ENCODE measurements around the gene APBA1. TPM values are rescaled to one million over a fixed set of nuclear protein-coding genes. Genes with fewer than 3 reads are reported as not detected.

The APBA1 gene
- polyA plus RNA-seq, 1 donor (not counting 4 experiments of a cell fraction or from before 2014, with no cell fraction given): 0.66 TPM

- Histone ChIP-seq H3K27ac (ENCODE audit: control insufficient read depth, insufficient read depth, low read length) (no peak overlapping the region), H3K9ac (ENCODE audit: control insufficient read depth, extremely low read depth, insufficient read depth, low read length) (no peak overlapping the region), H3K4me2 (ENCODE audit: control insufficient read depth, extremely low read depth, insufficient read depth, low read depth, low read length) (peak overlapping the region; percentile 17), H3K9me3 (ENCODE audit: control insufficient read depth, low read depth, low read length) (no peaks in the 10 kb centered on the region), H3K9me1 (ENCODE audit: control insufficient read depth, extremely low read depth, insufficient read depth, low read length) (no peaks in the 10 kb centered on the region), H3K4me1 (ENCODE audit: control insufficient read depth, extremely low read depth, insufficient read depth, low read length) (peaks cover 8% of the 10 kb centered on the region), H3K27me3 (ENCODE audit: control insufficient read depth, extremely low read depth, insufficient read depth, low read length) (peaks cover 3% of the 10 kb centered on the region), H3K4me3 (ENCODE audit: control insufficient read depth in 2 of 3, extremely low read depth in 1 of 3, insufficient read depth in 2 of 3, low read depth in 1 of 3, low read length in 3 of 3) (no peak overlapping the region), H4K20me1 (ENCODE audit: control insufficient read depth, extremely low read depth, insufficient read depth, low read length) (no peaks in the 10 kb centered on the region), H3K79me2 (ENCODE audit: control insufficient read depth, insufficient read depth, low read length) (no peaks in the 10 kb centered on the region), H3K36me3 (ENCODE audit: control insufficient read depth in 2 of 2, extremely low read depth in 1 of 2, insufficient read depth in 2 of 2, low read length in 2 of 2) (no peaks in the 10 kb centered on the region), H2AFZ (ENCODE audit: control insufficient read depth, low read length) (no peak overlapping the region)
- FAIRE-seq: peak; percentile 49
- dilution Hi-C loops (cut with MboI; ENCODE audit: extremely low pct_ligation_motif_present, low sequenced_read_pairs): no loop called here
- no peak for TF ChIP-seq EZH2 (IDR thresholded peaks at IDR 0.05; ENCODE audit: low read length)
- TF ChIP-seq, protein P1, sequence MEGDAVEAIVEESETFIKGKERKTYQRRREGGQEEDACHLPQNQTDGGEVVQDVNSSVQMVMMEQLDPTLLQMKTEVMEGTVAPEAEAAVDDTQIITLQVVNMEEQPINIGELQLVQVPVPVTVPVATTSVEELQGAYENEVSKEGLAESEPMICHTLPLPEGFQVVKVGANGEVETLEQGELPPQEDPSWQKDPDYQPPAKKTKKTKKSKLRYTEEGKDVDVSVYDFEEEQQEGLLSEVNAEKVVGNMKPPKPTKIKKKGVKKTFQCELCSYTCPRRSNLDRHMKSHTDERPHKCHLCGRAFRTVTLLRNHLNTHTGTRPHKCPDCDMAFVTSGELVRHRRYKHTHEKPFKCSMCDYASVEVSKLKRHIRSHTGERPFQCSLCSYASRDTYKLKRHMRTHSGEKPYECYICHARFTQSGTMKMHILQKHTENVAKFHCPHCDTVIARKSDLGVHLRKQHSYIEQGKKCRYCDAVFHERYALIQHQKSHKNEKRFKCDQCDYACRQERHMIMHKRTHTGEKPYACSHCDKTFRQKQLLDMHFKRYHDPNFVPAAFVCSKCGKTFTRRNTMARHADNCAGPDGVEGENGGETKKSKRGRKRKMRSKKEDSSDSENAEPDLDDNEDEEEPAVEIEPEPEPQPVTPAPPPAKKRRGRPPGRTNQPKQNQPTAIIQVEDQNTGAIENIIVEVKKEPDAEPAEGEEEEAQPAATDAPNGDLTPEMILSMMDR (optimal IDR thresholded peaks at IDR 0.05 in 1 of 3, IDR thresholded peaks at IDR 0.05 in 1 of 3, conservative IDR thresholded peaks at IDR 0.05 in 1 of 3; ENCODE audit: extremely low read depth in 1 of 3, insufficient read depth in 2 of 3, low read length in 3 of 3): no peak
- no peak for DNase-seq (ENCODE audit: low read depth, low spot score)
Observed at GRCh38 chr9:69397384-69398214, 274.6 kb downstream of the APBA1 start.

GRCh38 chr9:69396759-69397158 lies 275.4 kb downstream of the APBA1 start:
- no peaks in the 10 kb centered on the region for H3K79me2 ChIP-seq (ENCODE audit: control insufficient read depth, insufficient read depth, low read length)
- no peak overlapping the region for H3K4me2 ChIP-seq (ENCODE audit: control insufficient read depth, extremely low read depth, insufficient read depth, low read depth, low read length)
- no peaks in the 10 kb centered on the region for H3K9me1 ChIP-seq (ENCODE audit: control insufficient read depth, extremely low read depth, insufficient read depth, low read length)
- H3K9ac ChIP-seq (ENCODE audit: control insufficient read depth, extremely low read depth, insufficient read depth, low read length): no peak overlapping the region
- H3K9me3 ChIP-seq (ENCODE audit: control insufficient read depth, low read depth, low read length): no peaks in the 10 kb centered on the region
- no peaks in the 10 kb centered on the region for H3K36me3 ChIP-seq (ENCODE audit: control insufficient read depth in 2 of 2, extremely low read depth in 1 of 2, insufficient read depth in 2 of 2, low read length in 2 of 2)
- H3K4me3 ChIP-seq (ENCODE audit: control insufficient read depth in 2 of 3, extremely low read depth in 1 of 3, insufficient read depth in 2 of 3, low read depth in 1 of 3, low read length in 3 of 3): no peak overlapping the region
- H4K20me1 ChIP-seq (ENCODE audit: control insufficient read depth, extremely low read depth, insufficient read depth, low read length): no peaks in the 10 kb centered on the region
- H3K4me1 ChIP-seq (ENCODE audit: control insufficient read depth, extremely low read depth, insufficient read depth, low read length): peaks cover 8% of the 10 kb centered on the region
- H3K27ac ChIP-seq (ENCODE audit: control insufficient read depth, insufficient read depth, low read length): no peak overlapping the region
- H2AFZ ChIP-seq (ENCODE audit: control insufficient read depth, low read length): no peak overlapping the region
- FAIRE-seq (no peak), DNase-seq (ENCODE audit: low read depth, low spot score) (no peak)
- dilution Hi-C loops (cut with MboI; ENCODE audit: extremely low pct_ligation_motif_present, low sequenced_read_pairs): no loop called here
- H3K27me3 ChIP-seq (ENCODE audit: control insufficient read depth, extremely low read depth, insufficient read depth, low read length): peaks cover 3% of the 10 kb centered on the region
- no peak for TF ChIP-seq EZH2 (IDR thresholded peaks at IDR 0.05; ENCODE audit: low read length)
- TF ChIP-seq, protein P1 (optimal IDR thresholded peaks at IDR 0.05 in 1 of 3, IDR thresholded peaks at IDR 0.05 in 1 of 3, conservative IDR thresholded peaks at IDR 0.05 in 1 of 3; ENCODE audit: extremely low read depth in 1 of 3, insufficient read depth in 2 of 3, low read length in 3 of 3): no peak

All from keratinocyte (primary cell).